HG03460 (cell line): ENCODE results near the gene NIT1.

ENCODE experiments used
- ATAC-seq: cut with Tn5 transposase; IDR thresholded peaks from one replicate; pipeline ENCODE4 v1.9.1; 2021; ENCODE audit not compliant: unreplicated experiment

NIT1 gene

DNA sequence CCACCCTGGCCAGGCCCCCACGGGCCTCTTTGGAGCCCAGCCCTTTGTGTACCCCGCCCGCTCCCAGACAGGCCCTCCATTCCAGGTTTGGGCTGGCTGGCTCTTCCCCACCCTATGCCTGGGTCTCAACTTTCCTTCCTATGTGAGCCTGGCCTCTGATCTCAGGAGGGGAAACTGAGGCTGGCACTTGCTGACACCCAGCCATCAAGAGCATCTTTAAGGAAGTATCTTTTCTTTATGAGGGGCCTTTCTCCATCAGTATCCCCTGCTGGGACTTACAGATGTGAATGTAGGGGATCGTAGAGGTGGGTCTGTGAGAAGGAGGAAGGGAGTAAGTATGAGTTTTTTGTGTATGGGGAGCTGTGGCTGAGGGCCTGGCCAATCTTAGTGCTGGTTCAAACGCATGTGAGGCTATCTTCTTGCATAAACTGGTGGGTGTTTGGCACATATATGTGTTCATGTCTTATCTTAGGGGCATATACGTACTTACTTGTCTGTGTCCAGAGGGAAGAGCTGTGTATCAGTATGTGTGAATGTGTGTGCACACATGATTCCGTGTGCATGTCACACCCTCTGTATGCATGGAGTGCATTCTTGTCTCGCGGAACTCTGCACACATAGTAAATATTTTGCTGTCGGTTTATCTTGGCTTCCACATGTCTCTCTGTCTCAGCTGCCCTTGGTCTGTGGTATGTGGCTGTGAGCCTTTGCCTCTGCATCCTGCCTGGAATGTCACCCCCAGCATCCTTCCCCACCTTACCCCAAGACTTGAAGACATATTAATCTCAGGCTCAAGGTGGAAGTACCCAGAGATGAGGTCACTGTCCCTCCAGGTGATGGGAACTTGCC is 33.9 kb upstream of the NIT1 start:
- ATAC-seq: no peak

DNA sequence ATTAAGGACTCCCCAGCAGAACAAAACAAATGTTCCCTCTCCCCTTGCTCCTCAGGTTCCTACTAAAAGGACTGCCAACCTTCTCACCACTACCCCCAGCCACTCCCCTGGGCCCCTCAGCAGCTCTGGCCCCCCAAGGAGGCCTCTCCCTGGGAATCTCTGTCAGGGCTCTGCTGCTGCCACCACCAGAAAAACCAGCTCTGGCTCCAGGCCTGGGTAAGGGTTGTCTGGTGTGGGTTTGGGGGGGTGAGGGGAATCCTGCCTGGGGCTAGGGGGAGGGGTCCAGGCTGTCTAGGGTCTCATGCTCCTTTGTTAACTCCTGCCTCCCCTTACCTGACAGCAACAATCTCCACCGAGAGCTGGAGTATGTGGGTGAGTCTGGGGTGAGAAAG is 33.3 kb upstream of the NIT1 start:
- no peak for ATAC-seq

DNA sequence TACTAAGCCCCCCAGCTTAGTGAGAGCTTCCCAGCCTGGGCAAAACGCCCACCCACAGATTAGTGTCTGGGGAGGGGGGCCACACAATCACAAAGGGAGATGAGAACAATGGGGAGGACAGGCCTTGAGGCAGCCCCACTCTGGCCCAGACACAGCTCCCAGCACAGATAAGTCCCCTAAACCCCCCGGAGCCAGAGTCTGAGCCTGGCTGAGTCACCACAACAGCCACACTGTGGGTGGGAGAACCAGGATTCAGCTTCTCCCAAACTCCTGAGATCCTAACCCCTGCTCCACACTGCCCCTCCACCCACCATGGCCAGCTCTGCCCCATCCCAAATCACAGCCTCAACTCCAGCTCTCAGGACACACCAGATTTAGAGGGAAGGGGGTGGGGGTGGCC is 32.7 kb upstream of the NIT1 start:
- ATAC-seq: no peak

DNA sequence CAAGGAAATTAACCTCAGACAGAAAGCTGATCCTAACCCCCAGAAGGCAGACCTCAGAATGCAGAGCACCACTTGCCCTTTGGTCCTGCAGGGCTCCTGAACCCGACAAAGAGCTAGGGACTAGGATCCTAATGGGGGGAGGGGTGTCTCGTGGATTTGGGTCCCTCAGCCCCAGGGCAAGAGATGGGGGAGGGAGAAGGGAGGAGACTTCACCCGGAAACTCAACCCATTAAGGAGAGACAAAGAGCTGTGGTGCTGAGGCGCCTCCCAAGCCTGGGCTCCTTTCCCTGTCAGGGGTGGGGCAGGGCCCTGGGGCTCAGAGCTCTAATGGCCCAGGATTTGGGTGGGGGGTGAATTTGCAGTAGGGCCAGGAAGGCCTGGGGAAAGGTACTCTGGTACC is 31.4 kb upstream of the NIT1 start:
- no peak for ATAC-seq

DNA sequence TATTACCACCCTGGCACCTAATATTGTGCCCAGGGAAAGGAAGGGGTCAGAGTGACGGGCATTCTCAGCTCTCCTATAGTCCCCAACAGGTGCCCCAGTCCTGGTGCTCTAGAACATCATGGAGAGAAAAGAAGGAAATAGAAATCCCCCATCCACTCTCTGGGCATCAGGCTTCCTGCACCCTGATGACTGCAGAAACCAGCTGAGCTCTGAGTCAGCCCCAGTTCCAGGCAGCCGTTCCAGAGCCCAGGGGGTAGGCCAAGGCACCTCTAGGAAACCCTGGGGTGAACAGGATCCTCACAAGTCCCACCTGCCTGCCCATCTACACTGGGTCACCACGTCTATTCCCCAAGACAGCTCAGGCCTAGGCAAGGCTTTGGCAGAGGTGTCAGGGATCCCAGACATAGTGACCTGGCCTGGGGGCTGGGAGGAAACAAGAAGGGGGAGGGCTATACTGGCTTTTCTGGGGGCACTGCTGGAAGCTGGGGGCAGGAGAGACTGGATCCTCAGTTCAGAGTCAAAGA is 29.3 kb upstream of the NIT1 start:
- ATAC-seq: no peak

DNA sequence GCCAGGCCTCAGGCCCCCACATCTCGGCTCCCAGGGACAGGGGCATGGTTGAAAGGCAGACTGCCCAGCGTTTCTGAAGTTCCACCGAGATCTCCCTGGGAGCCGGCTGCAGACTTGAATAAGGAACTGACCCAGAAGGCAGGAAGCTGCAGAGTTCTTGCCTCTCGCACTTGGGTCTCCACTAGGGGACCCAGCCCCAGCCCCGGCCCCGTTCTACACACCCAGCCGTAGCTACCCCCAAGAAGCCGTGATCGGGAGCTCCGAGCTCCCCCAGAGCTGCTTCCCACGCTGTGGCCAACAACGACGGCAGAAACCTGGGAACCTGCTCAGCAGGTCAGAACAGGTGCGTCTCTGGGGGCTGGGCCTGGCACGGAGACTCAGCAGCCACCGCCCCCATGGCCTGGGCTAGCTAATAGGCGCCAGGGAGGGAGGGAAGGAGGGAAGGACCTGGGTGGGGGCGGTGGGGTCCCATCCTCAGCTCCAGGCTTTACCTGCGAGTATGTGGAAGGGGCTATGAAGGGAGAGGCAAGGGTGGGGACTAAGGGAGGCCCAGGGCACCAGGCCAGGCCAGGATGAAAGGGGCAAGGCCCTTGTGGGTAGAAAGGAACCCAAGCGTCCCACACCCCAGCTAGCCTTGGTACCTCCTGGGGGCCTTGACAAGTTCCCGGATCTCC is 28.5 kb upstream of the NIT1 start, which contains the start of gene NECTIN4:
Gene NECTIN4, minus strand, starts transcription at position 308 of the 674 bp plus-strand sequence. Its CDS starts 262 bp downstream, at position 46.
- no peak for ATAC-seq

DNA sequence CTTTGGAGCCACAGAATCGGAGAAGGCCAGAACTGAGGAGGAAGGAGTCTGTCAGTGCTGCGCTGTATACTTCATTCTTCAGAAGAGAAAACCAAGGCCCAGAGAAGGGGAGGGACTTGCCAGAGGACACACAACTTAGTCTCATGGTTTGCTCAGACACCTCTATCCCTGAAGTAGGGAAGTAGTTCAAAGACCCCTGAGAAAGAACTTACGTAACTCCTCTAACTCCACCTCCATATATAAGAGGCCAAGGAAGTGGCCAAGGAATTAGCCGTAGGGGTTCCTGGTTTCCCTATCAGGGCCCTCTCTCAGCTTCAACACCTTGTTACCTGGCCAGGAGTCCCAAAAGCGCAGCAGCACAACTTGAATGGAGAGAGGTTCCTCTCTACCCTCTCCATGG is 28.0 kb upstream of the NIT1 start:
- no peak for ATAC-seq

DNA sequence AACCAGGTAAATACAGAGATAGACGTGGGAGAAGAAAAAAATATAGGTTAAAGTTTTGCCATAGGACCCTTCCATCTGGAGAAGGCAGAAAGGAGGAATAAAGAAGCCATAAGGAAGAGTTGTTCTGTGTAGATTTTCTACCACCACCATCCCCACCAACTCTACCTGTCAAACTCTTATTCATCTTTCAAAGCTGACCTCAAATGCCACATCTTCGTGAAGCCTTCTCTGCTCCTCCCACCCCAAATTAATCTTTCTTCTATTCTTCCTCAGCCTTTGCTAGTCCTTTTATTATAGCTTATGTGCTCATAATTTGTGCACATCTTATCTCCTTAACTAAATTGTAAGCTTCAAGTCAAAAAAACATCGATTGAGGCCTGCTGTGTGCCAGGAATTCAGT is 27.3 kb upstream of the NIT1 start:
- no peak for ATAC-seq

DNA sequence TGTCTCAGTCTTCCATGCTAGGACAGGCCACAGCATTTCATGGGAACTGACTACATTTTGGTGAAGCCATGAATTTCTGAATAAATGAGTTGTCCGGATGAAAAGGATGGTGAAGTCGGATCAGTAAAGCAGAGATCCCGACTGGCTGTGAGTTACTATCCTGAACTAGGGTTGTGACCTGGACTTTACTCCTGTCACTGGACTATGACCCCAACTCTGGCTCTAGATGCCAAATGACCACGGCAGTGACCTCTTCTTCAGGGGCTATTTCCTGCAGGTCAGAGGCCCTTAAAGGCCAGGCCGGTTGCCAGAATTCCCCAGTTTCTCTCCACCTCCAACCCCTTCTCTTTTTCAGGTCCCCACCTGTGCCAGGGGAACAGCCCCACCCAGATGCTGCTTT is 26.8 kb upstream of the NIT1 start:
- ATAC-seq: no peak

DNA sequence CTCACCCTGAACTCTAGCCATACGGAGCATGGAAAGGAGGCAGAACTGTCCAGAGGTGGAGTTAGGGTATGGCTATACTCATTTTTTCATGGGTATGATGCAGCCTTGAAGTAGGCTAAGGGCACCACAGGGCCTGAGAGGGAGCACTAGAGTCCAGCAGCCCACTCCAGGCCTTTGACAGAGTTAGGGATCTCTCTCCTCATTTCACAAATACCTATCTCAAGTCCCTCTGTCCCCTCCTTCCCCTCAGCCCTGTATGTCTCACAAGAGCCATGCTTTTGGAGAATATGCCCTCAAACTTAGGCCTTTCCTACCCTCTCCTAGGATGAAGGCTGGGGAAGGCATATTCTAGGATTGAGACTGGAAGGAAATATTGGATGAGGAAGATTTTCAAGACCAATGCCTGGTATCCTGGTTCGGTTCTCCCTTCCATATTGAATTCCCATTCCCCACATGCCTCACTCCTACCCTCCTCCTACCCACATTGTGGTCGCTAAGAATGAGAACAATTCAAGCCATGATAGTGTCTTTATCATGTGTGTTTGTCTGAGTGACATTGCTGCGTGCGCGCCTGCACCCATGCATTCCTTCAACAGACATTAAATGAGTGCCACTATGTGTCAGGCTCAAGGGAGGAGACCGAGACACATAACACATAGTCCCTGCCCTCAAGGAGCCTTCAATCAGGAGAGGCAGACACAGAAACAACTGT is 26.0 kb upstream of the NIT1 start:
- ATAC-seq: no peak

DNA sequence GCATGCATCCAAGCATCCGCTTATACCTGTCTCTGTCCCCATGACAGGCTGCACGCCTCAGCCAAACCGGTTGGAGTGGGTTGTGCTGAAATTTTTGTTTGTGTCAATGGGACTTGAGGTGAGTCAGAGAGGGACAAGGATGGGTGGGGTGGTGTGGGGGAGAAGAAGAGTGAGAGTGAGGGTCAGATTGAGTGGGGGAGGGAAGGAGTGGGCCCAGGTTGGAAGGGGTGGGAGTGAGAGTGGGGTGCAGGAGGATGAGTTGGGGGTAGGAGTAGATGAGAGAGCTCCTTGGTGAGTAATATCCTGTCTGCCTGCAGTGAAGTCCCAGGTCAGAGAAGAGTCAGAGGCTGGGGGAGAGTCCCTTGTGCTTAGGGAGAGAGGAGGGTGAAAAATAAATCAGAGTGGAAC is 25.3 kb upstream of the NIT1 start:
- ATAC-seq: no peak

DNA sequence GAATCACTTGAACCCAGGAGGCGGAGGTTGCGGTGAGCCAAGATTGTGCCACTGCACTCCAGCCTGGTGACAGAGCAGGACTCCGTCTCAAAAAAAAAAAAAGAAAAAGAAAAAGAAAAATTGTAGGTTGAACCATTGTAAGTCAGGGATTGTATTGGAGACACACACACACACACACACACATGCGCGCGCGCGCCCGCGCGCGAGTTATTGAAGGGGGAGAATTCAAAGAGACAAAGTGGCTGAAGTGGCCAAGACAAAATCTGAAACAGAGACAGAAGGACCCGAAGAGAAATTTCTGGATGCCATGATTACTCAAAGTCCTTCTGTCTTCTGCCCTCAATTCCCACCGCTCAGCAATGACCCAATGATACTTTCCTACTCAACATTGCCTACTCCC is 23.4 kb upstream of the NIT1 start:
- no peak for ATAC-seq

DNA sequence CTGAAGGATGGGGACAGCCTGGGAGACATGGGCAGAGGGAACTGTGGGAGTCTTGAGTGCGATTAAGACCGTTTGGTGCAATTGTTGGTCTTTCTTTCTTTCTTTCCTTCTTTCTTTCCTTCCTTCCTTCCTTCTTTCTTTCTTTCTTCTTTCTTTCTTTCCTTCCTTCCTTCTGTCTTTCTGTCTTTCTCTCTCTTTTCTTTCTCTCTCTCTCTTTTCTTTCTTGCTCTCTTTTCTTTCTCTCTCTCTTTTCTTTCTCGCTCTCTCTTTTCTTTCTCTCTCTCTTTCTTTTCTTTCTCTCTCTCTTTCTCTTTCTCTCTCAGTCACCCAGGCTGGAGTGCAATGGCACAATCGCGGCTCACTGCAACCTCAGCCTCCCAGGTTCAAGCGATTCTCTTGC is 22.7 kb upstream of the NIT1 start:
- no peak for ATAC-seq

DNA sequence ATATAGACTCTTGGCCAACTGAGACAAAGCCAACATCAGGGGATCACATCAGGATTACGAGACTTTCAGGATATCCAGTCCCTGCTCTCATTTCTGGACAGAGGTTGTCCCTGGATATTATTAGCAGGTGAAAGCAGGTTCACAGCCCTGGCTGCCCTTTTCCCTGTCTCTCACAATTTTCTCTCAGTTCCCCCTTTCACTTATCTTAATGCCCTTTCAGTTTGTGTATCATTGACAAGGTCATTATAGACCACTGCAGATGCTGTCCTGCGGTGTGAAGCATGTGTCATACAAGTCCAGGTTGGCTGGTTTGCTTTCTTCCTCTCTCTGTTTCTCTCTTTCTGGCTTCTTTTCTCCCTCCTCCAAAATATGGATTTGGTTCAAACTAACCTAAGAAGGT is 21.9 kb upstream of the NIT1 start:
- no peak for ATAC-seq

DNA sequence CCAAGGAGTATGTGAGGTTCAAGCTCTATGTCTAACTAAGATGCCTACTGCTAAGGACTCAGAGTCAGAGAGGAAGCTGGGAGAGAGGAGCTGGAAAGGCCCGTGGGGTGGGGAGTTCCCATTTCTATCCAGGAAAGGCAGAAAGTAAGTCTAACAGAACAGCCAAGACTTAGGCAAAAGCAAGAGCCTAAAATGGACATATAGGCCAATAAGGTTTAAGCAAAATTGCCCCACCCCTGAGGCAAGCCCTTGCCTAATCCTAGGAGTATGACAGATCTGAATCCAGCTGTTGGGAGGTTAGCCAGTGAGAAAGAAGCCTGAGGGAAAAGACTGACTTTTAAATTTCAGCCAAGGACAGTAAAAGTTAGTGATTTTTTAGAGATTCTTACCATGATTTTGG is 21.4 kb upstream of the NIT1 start:
- no peak for ATAC-seq

DNA sequence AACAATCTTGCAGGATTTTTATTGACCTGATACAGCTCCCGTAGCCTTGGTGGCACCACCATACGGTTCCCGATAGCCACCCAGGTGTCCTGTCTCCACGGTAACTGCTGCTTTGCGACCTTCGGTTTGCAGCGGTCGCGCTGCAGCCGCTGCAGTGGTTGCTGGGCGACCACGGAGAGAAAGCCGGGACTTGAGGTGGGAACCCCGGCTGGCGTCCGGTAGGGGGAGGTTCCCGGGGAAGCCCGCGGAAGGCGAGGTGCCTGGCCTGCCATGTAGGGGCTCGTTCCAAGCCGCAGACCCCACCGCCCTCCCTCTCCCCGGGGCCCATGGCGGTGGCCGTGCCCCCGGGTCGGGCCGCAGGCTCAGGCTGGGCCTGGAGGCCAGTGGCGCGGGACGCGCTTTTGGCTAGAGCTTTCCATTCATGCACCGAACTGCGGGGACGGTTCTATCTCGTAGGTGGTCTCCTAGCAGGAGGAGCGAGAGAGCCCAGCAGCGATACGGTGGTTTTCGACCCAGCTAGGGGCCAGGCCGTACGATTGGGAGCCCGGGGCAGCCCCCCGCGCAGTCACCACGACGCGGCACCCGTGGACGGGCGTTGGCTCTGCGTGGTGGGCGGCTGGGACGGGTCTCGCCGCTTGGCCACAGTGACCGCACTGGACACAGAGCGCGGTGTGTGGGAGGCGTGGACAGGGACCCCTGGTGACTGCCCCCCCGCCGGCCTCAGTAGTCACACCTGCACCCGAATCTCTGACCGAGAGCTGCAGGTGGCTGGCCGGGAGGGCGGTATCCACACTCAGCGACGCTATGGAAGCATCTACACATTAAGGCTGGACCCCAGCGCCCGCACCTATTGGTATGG is 19.5 kb upstream of the NIT1 start, which contains the start of gene KLHDC9:
Gene KLHDC9, plus strand, starts transcription at position 152 of the 859 bp plus-strand sequence. Its CDS starts 175 bp downstream, at position 327.
- ATAC-seq: peak; percentile 63

DNA sequence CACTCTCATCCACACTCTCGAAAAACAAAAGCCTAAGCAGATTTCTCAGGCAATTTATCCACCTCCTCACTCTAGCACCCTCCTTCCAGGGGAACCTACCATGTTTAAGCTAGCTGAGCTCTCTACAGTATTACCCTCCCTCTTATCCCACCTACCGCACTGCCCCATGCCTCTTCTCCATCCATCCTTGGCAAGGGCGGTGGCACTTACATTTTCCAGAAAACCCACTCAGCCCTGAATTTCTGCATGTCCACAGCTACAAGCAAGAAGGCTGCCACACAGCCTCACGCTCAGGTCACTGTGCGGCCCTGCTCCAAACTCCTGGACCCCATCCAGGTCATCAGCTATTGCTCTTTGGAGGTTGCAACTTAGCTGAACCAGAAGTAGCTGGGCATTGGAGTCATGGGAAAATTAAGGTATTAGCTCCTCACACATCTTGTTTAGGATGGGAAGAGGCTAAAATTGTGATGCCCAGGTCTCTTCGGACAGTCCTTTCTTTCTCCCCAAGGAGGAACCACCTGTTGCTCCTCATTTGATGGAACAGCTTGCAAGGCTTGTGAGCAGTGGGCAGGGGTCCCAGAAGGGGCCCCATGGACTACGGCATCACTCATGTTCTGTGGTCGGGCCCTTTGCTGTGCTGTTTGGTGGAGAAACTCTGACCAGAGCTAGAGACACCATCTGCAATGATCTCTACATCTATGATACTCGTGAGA is 18.7 kb upstream of the NIT1 start:
- no peak for ATAC-seq

DNA sequence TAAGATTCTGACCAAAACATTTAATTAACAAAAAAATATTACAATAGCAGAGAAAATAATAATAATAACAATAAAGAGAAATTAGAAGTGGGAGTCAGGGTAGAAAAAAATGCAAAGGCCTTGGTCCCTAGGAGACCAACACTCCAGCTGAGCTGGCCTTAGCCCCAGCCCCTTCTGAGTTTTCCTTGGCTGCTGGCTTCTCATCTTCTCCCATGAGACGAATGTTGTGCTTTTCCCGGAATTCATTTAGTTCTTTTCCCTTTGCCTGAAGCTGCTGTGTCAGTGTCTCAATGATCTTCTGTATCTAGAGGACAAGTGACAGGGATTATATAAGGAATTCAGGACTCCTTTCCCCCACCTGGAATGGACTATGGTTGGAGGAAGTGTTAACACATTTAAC is 17.3 kb upstream of the NIT1 start:
- ATAC-seq: no peak

DNA sequence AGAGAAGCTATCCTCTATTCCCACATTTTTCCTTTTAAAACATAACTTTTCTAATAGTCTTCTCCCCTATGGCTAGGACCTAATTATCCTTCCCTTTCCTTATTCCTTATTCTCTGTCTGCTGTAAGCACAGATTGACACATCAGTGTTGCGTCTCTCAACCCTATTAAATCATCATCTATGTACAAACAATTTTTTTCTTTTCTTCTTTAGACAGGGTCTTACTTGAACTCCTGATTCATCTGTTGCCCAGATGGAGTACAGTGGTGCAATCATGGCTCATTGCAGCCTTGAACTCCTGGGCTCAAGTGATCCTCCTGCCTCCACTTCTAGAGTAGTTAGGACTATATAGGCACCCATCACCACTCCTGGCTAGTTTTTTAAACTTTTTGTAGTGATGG is 11.5 kb upstream of the NIT1 start:
- no peak for ATAC-seq

DNA sequence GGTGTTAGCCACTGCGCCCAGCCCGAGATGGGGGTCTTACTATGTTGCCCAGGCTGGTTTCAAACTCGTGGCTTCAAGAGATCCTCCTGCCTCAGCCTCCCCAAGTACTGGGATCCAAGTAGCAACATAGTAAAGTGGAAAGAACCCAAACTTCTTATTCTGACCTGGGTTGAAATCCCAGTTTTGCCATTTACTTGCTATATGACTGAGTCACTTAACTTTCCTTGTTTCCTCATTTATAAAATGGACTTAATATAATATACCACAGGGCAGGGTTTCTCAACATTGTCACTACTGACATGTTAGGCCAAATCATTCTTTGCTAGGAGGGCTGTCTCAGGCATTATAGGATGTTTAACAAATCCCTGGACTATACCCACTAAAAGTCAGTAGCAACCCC is 6.8 kb upstream of the NIT1 start:
- no peak for ATAC-seq
